GM13977 (cell line): ENCODE data around the gene HSPA4.

Experiments used
- DNase-seq: peaks from one replicate; pipeline ENCODE4 v3.0.0; 2012; ENCODE audit warnings: low spot score
- in situ Hi-C: fragments of 300-500 bp; cut with MboI; formaldehyde crosslinking; loops from one replicate; pipeline ENCODE4 v1.12.0; 2022; ENCODE audit warnings: low sequenced_read_pairs, low pct_unique_long_range_greater_than_20kb, mixed read lengths, inconsistent platforms; ENCODE audit not compliant: unreplicated experiment
- TF ChIP-seq, protein P1 (sequence below): IDR thresholded peaks from 2 replicates; pipeline ENCODE4 v1.5.1; 2012; ENCODE audit warnings: mild to moderate bottlenecking, control low read depth; ENCODE audit not compliant: insufficient read depth; ENCODE audit errors: extremely low read depth, missing control alignments

The HSPA4 gene

DNA sequence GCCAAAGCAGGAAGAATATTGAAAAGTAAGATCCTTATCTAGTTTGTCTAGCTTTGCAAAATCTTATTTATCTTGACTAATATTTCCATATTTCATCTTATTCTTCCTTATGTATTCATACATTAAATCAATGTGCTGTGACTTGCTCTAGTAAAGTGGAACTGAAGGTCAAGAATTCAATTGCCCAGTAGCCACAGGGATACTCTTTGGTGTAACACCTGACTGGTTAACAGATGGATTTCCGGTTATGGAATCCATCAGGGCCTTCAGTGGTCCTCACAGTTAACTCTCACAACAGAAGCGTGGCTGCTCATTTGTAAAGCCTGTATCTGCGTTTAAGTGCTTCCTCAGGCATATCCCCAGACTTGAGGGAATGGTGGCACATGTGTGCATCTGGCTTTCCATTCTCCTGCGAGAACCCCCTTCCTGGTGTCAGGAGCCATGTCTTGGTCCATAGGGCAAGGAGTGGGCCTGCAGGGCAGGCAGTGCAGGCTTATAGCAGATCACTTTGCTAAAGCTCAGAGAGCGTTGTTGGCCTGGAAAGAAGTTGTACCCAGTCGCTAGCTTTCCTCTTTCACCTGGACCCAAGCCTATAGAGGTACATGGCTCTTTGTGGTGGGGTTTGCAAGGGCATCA, 99.2 kb downstream of the HSPA4 start:
- in situ Hi-C loops = no loop called here
- no peak for DNase-seq
- TF ChIP-seq, protein P1, sequence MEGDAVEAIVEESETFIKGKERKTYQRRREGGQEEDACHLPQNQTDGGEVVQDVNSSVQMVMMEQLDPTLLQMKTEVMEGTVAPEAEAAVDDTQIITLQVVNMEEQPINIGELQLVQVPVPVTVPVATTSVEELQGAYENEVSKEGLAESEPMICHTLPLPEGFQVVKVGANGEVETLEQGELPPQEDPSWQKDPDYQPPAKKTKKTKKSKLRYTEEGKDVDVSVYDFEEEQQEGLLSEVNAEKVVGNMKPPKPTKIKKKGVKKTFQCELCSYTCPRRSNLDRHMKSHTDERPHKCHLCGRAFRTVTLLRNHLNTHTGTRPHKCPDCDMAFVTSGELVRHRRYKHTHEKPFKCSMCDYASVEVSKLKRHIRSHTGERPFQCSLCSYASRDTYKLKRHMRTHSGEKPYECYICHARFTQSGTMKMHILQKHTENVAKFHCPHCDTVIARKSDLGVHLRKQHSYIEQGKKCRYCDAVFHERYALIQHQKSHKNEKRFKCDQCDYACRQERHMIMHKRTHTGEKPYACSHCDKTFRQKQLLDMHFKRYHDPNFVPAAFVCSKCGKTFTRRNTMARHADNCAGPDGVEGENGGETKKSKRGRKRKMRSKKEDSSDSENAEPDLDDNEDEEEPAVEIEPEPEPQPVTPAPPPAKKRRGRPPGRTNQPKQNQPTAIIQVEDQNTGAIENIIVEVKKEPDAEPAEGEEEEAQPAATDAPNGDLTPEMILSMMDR = no peak

DNA sequence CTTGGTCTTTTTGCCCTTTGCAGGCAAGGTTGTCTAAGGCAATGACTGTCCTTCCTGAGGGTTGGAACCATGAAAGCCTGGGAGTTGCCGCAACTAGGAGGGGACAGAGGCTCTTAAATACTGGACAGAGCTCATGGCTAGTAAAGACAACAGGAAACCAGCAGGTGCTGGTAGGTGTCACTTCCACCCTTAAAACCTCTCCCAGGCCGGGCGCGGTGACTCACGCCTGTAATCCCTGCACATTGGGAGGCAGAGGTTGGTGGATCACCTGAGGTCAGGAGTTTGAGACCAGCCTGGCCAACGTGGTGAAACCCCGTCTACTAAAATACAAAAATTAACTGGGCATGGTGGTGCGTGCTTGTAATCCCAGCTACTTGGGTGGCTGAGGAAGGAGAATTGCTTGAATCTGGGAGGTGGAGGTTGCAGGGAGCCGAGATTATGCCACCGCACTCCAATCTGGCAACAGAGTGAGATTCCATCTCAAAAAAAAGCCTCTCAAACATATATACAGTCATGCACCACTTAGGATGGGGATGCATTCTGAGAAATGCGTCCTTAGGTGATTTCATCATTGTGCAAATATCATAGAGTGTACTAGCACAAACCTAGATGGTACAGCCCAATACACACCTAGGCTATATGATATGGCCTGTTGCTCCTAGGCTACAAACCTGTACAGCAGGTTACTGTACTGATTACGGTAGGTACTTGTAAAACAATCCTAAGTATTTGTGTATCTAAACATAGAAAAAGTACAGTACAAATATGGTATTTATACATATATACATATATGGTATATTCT, 102.7 kb downstream of the HSPA4 start:
- in situ Hi-C loops = no loop called here
- TF ChIP-seq, protein P1 = no peak

DNA sequence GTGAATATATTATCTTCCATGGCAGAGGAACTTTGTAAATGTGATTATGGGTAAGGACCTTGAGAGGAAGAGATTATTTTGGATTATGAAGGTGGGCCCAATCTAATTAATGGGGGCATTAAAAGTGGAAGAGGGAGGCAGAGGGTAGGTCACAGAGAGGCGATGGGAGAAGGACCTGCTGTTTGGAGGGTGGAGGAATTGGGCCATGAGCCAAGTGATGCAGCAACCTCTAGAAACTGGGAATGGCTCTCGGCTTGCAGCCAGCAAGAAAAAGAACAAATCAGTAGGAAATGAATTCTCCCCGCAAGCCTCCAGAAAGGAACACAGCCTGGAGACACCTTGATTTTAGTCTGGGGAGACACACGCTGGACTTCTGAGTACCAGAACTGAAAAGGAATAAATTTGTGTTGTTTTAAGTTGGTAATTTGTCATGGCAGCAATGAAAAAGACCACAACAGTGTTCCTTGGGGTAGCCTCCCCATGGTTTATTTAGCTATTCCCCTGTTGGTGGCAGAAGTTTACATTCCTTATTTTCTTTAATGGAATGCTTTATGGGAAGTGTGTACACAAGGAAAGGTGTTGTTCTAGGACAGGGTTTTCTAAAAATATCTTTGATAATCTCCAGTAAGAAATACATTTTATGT, 103.6 kb downstream of the HSPA4 start:
- in situ Hi-C loops = no loop called here
- DNase-seq = no peak
- TF ChIP-seq, protein P1 = no peak

More for the DNA sequence above, 102.7 kb downstream of the HSPA4 start:
- no peak for DNase-seq
